ENCODE data around the gene IDH3G. TPM values are rescaled to one million over a fixed set of nuclear protein-coding genes. Genes with fewer than 3 reads are reported as not detected.

The IDH3G gene
- total and polyA plus RNA-seq, 3 donors from 2014 or later, result 52.4 to 83.1 (median 74.9) TPM

DNA sequence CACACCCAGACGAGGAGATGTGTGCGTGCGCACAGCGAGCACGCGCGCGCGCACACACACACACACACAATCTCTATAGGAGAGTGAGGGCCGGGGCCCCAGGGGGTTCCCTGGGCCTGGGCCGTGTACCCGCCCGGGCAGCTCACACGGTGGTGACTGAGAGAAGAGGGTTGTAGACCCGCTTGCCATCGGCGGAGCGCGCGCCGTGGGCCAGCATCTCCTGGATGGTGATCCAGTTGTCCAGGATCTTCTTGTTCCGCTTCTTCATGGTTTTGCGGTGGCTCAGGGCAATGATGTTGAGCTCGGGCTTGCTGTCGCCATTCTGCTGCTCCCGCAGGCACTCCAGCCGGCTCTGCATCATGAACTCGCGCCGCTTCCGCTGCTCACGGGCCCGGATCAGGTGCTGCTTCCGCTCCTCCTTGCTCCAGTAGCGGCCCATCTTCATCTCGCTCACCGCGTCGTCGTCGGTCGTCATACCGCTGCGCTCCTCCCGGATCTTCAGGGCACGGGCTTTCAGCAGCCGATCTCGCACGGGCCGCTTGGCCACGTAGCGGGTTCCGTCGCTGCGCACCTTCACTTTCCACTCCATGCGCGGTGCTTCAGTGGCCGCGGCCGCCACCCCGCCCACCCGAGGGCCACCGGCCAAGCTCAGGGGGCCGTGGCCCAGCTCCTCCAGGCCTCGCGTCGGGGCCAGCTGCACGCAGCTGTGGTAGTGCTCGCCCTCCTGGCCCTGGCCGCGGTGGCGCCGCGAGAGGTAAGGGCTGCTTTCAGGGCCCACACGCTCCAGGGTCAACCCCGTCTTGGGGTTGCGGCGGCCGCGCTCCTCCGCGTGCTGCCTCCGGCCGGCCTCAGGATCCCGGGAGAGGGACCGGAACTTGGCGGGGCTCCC lies 9.3 kb upstream of the IDH3G start:
- WGBS, 2 donors, result 64% methylated on average over 49 of the region's 87 CpGs; no CpG with 5 or more reads in 1 of the 2 donors
- intact Hi-C loops (cut with DNase I; ENCODE audit: low total_unique reads), result no loop called here
- no peaks in the 10 kb centered on the region for H3K36me3 ChIP-seq (ENCODE audit: low read depth, missing control alignments)
- H3K27me3 ChIP-seq, result no peaks in the 10 kb centered on the region
- no peak for DNase-seq
- no peaks in the 10 kb centered on the region for H3K4me1 ChIP-seq
- TF ChIP-seq, protein P1, sequence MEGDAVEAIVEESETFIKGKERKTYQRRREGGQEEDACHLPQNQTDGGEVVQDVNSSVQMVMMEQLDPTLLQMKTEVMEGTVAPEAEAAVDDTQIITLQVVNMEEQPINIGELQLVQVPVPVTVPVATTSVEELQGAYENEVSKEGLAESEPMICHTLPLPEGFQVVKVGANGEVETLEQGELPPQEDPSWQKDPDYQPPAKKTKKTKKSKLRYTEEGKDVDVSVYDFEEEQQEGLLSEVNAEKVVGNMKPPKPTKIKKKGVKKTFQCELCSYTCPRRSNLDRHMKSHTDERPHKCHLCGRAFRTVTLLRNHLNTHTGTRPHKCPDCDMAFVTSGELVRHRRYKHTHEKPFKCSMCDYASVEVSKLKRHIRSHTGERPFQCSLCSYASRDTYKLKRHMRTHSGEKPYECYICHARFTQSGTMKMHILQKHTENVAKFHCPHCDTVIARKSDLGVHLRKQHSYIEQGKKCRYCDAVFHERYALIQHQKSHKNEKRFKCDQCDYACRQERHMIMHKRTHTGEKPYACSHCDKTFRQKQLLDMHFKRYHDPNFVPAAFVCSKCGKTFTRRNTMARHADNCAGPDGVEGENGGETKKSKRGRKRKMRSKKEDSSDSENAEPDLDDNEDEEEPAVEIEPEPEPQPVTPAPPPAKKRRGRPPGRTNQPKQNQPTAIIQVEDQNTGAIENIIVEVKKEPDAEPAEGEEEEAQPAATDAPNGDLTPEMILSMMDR (IDR thresholded peaks at IDR 0.05), result no peak
- TF ChIP-seq POLR2A (IDR thresholded peaks at IDR 0.05), result no peak
- no peak overlapping the region for H3K4me3 ChIP-seq
- H3K27ac ChIP-seq, result no peak overlapping the region
- H3K9me3 ChIP-seq, result no peaks in the 10 kb centered on the region

DNA sequence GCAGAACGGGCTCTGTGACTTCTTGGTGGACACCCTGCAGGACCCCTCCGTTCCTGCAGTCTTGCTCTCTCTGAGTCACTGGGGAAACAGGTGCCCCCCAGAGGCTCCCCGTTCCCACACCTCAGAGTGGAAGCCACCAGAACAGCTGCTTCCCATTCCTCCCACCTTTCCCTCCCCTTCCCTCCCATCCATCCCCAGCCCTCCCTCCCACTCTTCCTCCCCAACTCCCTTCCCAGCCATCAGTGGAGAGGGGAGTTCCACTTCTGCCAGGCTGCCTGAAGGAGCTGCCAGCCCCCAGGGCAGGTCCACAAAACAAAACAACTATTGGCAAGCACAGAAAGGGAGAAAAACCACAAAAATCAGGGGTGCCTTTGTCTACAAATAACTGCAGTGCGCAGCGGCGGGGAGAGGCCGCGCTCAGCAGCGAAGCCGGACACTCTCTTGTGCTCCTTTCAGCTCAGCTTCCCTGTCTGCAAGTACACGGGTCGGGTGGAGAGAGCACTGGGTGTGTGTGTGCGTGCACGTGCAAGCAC lies 8.4 kb upstream of the IDH3G start:
- no peaks in the 10 kb centered on the region for H3K27me3 ChIP-seq
- intact Hi-C loops (cut with DNase I; ENCODE audit: low total_unique reads), result no loop called here
- WGBS, 2 donors, result 40 to 59% methylated on average over 8 to 14 of the region's 14 CpGs
- no peak overlapping the region for H3K27ac ChIP-seq
- no peaks in the 10 kb centered on the region for H3K4me1 ChIP-seq
- TF ChIP-seq, protein P1 (IDR thresholded peaks at IDR 0.05), result no peak
- no peak for TF ChIP-seq POLR2A (IDR thresholded peaks at IDR 0.05)
- no peak overlapping the region for H3K4me3 ChIP-seq
- no peaks in the 10 kb centered on the region for H3K9me3 ChIP-seq
- no peaks in the 10 kb centered on the region for H3K36me3 ChIP-seq (ENCODE audit: low read depth, missing control alignments)
- no peak for DNase-seq

- WGBS, 2 donors, result 97 to 100% methylated on average over 1 to 8 of the region's 8 CpGs
- H3K36me3 ChIP-seq (ENCODE audit: low read depth, missing control alignments), result no peaks in the 10 kb centered on the region
- no peaks in the 10 kb centered on the region for H3K9me3 ChIP-seq
- intact Hi-C loops (cut with DNase I; ENCODE audit: low total_unique reads), result no loop called here
- no peak overlapping the region for H3K27ac ChIP-seq
- no peak for DNase-seq
- TF ChIP-seq POLR2A (IDR thresholded peaks at IDR 0.05), result no peak
- TF ChIP-seq, protein P1 (IDR thresholded peaks at IDR 0.05), result no peak
- no peaks in the 10 kb centered on the region for H3K4me1 ChIP-seq
- no peaks in the 10 kb centered on the region for H3K27me3 ChIP-seq
- H3K4me3 ChIP-seq, result no peak overlapping the region
Measured at GRCh38 chrX:153801669-153802068, 7.5 kb upstream of the IDH3G start.

- 90 to 93% methylated on average over 6 to 7 of the region's 7 CpGs for WGBS, 2 donors
- TF ChIP-seq, protein P1 (IDR thresholded peaks at IDR 0.05), result no peak
- no peak for TF ChIP-seq POLR2A (IDR thresholded peaks at IDR 0.05)
Measured at GRCh38 chrX:153800746-153801145, 6.6 kb upstream of the IDH3G start.

More at GRCh38 chrX:153800746-153801145, 6.6 kb upstream of the IDH3G start:
- H3K9me3 ChIP-seq, result no peaks in the 10 kb centered on the region
- H3K27ac ChIP-seq, result no peak overlapping the region
- H3K36me3 ChIP-seq (ENCODE audit: low read depth, missing control alignments), result no peaks in the 10 kb centered on the region
- DNase-seq, result no peak
- H3K4me3 ChIP-seq, result no peak overlapping the region
- intact Hi-C loops (cut with DNase I; ENCODE audit: low total_unique reads), result no loop called here
- no peaks in the 10 kb centered on the region for H3K4me1 ChIP-seq
- no peaks in the 10 kb centered on the region for H3K27me3 ChIP-seq

Data from testis (tissue), 3 donors.